Measurements from ENCODE around the gene FAM13A.

GRCh38 chr4:88730811-88731210 lies 326.2 kb downstream of the FAM13A start:
- TF ChIP-seq CTCF (IDR thresholded peaks at IDR 0.05; ENCODE audit: insufficient read depth, low read length, poor library complexity, severe bottlenecking) (no peak), EZH2phosphoT487 (conservative IDR thresholded peaks at IDR 0.05; ENCODE audit: low read length) (no peak)
